Measurements from ENCODE around the gene ANKRD23. TPM values are rescaled to one million over a fixed set of nuclear protein-coding genes. Genes with fewer than 3 reads are reported as not detected.

Gene ANKRD23
- polyA plus RNA-seq, 2 donors: 1.2 to 5.0 TPM

DNA sequence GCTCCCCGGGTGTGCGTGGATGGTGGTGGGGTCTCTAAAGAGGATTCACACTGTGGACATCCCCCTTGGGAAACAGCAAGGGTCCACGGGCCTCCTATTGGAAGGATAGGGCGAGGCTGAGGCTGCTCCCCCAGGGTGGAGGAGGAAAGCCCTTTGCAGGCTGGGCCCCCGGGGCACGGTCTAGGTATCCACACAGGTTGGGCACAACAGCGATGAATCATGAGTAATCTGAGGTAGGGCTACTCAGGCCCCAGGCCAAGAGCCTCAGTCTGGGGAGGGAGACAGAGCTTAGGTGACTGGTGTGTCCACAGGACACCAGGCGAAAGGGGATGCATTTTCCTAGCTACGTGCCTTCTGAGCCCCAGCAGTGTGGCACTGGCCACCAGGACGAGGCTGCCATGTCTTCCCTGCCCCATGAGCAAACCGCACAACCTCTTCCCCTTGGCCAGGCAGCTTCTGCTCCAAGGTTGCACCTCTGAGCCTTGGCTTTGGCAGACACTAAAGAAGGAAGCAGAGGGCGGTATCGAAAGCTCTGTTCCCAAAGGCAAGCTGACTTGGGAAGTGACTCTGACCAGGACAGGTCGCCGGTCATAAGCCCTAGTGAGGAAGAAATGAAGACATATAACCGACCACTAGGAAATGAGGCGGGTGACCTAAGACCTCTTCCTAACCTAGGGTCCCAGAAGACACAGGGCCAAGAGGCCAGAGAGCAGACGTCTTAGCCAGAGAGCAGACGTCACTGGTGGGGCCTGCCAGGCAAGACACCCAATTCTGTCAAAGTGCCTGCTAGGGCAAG, 40.7 kb upstream of the ANKRD23 start:
- WGBS, 2 donors: 75 to 78% methylated on average over 19 of the region's 19 CpGs

DNA sequence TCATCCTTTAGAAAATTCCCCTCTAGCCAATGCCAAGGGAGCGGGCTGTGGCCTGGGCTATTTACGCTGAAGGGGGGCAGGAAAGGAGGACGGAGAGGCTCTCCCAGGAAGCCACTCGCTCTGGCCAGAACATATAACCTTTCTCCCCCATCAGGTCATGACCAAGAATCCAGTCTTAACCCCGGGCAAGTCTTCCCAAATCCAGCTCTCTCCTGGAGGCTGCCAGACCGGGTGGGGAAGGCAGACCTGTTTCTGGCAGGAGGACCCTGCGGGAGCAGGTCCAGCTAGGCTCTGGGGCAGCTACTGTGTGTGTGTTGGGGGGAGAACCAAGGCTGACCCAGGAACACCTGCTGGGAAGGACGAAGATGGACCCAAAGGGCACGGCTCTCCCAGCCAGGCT, 39.5 kb upstream of the ANKRD23 start:
- no peak overlapping the region for H3K4me3 ChIP-seq (ENCODE audit: low read depth in 1 of 2, low read length in 2 of 2)
- H3K27ac ChIP-seq (ENCODE audit: low read depth in 2 of 2, low read length in 1 of 2): peak overlapping the region; percentile 80 to 82
- H3K9me3 ChIP-seq (ENCODE audit: control insufficient read depth in 2 of 2, insufficient read depth in 1 of 2, low read depth in 1 of 2, low read length in 1 of 2): no peaks in the 10 kb centered on the region
- H3K4me1 ChIP-seq (ENCODE audit: control insufficient read depth in 2 of 2, insufficient read depth in 2 of 2, low read length in 1 of 2): peaks cover 13 to 46% of the 10 kb centered on the region in 2 donors
- WGBS, 2 donors: 57 to 67% methylated on average over 9 of the region's 9 CpGs
- no peaks in the 10 kb centered on the region for H3K27me3 ChIP-seq (ENCODE audit: control insufficient read depth in 1 of 2, insufficient read depth in 2 of 2, low read length in 2 of 2)
- no peaks in the 10 kb centered on the region for H3K36me3 ChIP-seq (ENCODE audit: control insufficient read depth in 2 of 2, insufficient read depth in 2 of 2, low read length in 1 of 2)

More for the DNA sequence above, 40.7 kb upstream of the ANKRD23 start:
- no peaks in the 10 kb centered on the region for H3K36me3 ChIP-seq (ENCODE audit: control insufficient read depth in 2 of 2, insufficient read depth in 2 of 2, low read length in 1 of 2)
- H3K4me3 ChIP-seq (ENCODE audit: low read depth in 1 of 2, low read length in 2 of 2): no peak overlapping the region
- H3K9me3 ChIP-seq (ENCODE audit: control insufficient read depth in 2 of 2, insufficient read depth in 1 of 2, low read depth in 1 of 2, low read length in 1 of 2): no peaks in the 10 kb centered on the region
- peaks cover 14 to 53% of the 10 kb centered on the region in 2 donors for H3K4me1 ChIP-seq (ENCODE audit: control insufficient read depth in 2 of 2, insufficient read depth in 2 of 2, low read length in 1 of 2)
- no peaks in the 10 kb centered on the region for H3K27me3 ChIP-seq (ENCODE audit: control insufficient read depth in 1 of 2, insufficient read depth in 2 of 2, low read length in 2 of 2)
- peak overlapping the region in 1 of 2 donors; percentile 15 for H3K27ac ChIP-seq (ENCODE audit: low read depth in 2 of 2, low read length in 1 of 2)

DNA sequence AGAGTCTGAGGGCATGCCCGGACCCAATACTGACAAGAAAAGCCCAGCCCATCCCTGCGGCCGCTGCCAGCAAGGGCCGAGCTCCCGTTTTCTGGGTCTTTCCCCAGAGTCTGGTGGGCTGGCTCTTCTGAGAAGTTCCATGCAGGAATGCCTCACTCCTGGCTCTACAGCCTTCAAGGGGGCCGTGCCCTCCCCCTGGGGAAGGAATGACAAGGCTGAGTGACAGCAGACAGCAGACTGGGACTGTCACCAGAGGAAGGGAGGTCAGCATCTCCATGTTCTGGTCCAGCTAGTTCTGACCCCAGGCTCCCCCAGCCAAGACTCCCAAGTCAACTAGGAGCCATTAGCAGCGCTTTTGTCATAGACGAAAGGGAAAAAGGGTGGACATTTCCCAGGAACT, 39.1 kb upstream of the ANKRD23 start:
- Histone ChIP-seq H3K27me3 (ENCODE audit: control insufficient read depth in 1 of 2, insufficient read depth in 2 of 2, low read length in 2 of 2) (no peaks in the 10 kb centered on the region), H3K27ac (ENCODE audit: low read depth in 2 of 2, low read length in 1 of 2) (peak overlapping the region; percentile 80 to 82), H3K4me1 (ENCODE audit: control insufficient read depth in 2 of 2, insufficient read depth in 2 of 2, low read length in 1 of 2) (peaks cover 11 to 44% of the 10 kb centered on the region in 2 donors), H3K4me3 (ENCODE audit: low read depth in 1 of 2, low read length in 2 of 2) (no peak overlapping the region), H3K9me3 (ENCODE audit: control insufficient read depth in 2 of 2, insufficient read depth in 1 of 2, low read depth in 1 of 2, low read length in 1 of 2) (no peaks in the 10 kb centered on the region), H3K36me3 (ENCODE audit: control insufficient read depth in 2 of 2, insufficient read depth in 2 of 2, low read length in 1 of 2) (no peaks in the 10 kb centered on the region)
- WGBS, 2 donors: 52 to 62% methylated on average over 8 of the region's 8 CpGs

DNA sequence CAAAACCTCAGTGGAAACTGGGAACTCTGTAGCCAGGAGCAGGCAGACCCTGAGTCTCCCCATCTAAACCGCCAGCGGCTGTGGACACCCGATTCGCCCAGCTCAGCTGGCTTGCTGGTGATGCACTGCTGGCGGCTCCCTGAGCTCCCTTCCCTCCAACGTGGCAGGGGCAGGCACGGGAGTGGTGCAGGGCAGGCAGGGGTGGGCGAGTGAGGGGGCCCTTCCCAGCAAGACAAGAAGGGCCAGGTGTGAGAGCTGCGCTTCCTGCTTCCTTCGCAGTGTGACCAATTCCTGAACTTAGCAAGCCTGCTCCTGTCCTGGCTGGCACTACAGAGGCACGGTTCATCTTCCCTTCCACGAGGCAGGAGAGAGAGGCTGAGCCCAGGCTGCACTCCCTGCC, 38.4 kb upstream of the ANKRD23 start:
- Histone ChIP-seq H3K9me3 (ENCODE audit: control insufficient read depth in 2 of 2, insufficient read depth in 1 of 2, low read depth in 1 of 2, low read length in 1 of 2) (no peaks in the 10 kb centered on the region), H3K36me3 (ENCODE audit: control insufficient read depth in 2 of 2, insufficient read depth in 2 of 2, low read length in 1 of 2) (no peaks in the 10 kb centered on the region), H3K27ac (ENCODE audit: low read depth in 2 of 2, low read length in 1 of 2) (peak overlapping the region; percentile 80 to 82), H3K4me3 (ENCODE audit: low read depth in 1 of 2, low read length in 2 of 2) (no peak overlapping the region), H3K4me1 (ENCODE audit: control insufficient read depth in 2 of 2, insufficient read depth in 2 of 2, low read length in 1 of 2) (peaks cover 11 to 42% of the 10 kb centered on the region in 2 donors), H3K27me3 (ENCODE audit: control insufficient read depth in 1 of 2, insufficient read depth in 2 of 2, low read length in 2 of 2) (no peaks in the 10 kb centered on the region)
- 45 to 55% methylated on average over 12 of the region's 12 CpGs for WGBS, 2 donors

DNA sequence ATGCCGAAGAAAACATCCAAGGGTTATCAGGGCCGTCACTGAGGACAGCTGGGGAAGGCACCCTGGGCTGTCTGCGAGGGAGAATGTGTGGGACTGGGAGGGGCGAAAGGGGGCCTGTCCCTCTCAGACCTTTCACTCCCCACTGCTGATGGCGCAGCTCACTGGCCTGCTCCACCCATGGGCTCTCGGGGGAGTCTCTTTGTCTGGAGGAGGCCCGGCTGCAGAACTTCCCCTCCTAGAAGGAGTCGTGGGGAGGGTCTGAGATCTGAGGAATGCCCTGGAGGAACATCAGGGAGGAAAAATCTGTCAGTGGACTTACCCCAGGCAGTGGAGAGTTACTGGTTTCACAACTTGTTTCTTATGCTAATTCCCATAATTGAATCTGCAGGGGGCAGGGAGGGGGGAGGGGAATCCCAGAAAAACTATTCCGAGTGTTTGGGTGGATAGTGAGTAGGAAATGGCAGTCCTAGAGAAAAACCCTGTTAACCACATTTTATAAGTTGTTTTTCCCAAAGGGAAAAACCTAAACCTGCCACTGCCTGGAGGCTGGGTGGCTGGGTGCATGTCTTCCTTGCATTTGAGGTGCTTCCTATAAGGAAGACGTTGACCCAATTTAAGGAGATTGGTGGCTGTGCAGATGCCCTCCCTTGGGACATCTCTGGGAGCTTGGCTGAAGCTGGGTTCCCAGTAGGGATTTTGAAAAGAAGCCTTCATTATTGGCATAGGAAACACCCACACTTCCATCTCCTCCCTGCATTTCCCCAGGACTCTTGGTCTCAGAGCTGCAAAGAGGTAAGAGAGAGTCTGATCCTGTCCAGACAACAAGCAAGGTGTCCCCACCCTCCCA, 37.8 kb upstream of the ANKRD23 start:
- H3K27me3 ChIP-seq (ENCODE audit: control insufficient read depth in 1 of 2, insufficient read depth in 2 of 2, low read length in 2 of 2): no peaks in the 10 kb centered on the region
- H3K4me1 ChIP-seq (ENCODE audit: control insufficient read depth in 2 of 2, insufficient read depth in 2 of 2, low read length in 1 of 2): peaks cover 10 to 38% of the 10 kb centered on the region in 2 donors
- peak overlapping the region; percentile 80 to 82 for H3K27ac ChIP-seq (ENCODE audit: low read depth in 2 of 2, low read length in 1 of 2)
- no peaks in the 10 kb centered on the region for H3K9me3 ChIP-seq (ENCODE audit: control insufficient read depth in 2 of 2, insufficient read depth in 1 of 2, low read depth in 1 of 2, low read length in 1 of 2)
- 53 to 64% methylated on average over 10 of the region's 10 CpGs for WGBS, 2 donors
- no peak overlapping the region for H3K4me3 ChIP-seq (ENCODE audit: low read depth in 1 of 2, low read length in 2 of 2)
- no peaks in the 10 kb centered on the region for H3K36me3 ChIP-seq (ENCODE audit: control insufficient read depth in 2 of 2, insufficient read depth in 2 of 2, low read length in 1 of 2)

DNA sequence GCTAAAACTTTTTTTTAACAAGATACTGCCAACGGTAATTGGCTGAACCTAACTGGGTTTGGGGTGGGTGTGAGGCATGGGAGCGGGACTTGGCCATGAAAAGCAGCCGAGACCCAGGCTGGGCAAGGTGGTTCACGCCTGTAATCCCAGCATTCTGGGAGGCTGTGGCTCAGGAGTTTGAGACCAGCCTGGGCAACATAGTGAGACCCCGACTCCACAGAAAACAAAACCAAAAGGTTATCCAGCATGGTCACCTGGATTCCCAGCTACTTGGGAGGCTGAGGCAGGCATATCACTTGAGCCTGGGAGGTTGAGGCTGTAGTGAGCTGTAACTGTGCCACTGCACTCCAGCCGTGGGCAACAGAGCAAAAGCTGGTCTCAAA, 37.1 kb upstream of the ANKRD23 start:
- no peaks in the 10 kb centered on the region for H3K27me3 ChIP-seq (ENCODE audit: control insufficient read depth in 1 of 2, insufficient read depth in 2 of 2, low read length in 2 of 2)
- no peak overlapping the region for H3K4me3 ChIP-seq (ENCODE audit: low read depth in 1 of 2, low read length in 2 of 2)
- H3K4me1 ChIP-seq (ENCODE audit: control insufficient read depth in 2 of 2, insufficient read depth in 2 of 2, low read length in 1 of 2): peaks cover 6 to 37% of the 10 kb centered on the region in 2 donors
- no peaks in the 10 kb centered on the region for H3K9me3 ChIP-seq (ENCODE audit: control insufficient read depth in 2 of 2, insufficient read depth in 1 of 2, low read depth in 1 of 2, low read length in 1 of 2)
- H3K27ac ChIP-seq (ENCODE audit: low read depth in 2 of 2, low read length in 1 of 2): no peak overlapping the region
- H3K36me3 ChIP-seq (ENCODE audit: control insufficient read depth in 2 of 2, insufficient read depth in 2 of 2, low read length in 1 of 2): no peaks in the 10 kb centered on the region
- 82 to 85% methylated on average over 6 of the region's 6 CpGs for WGBS, 2 donors

DNA sequence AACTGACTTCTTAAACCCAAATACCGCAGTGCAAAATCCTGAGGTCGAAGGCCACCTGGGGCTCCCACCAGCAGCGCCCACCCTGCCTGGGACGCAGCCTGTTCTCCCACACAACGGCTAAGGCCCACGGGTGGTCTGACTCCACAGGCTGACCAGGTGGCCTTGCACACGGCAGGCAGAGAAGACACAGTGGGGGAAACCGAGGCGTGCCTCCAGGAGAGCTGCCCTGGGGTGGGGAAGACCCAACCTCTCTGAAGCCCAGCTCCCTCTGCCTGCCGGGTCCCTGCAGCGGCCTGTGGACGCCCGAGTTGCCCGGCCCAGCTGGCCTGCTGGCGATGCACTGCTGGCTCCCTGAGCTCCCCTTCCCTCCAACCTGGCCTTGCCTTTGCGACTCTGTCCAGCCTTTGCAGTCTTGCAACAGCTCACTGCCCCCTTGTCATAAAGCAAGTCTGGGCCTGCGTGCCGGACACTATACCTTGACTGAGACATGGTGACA, 35.8 kb upstream of the ANKRD23 start:
- Histone ChIP-seq H3K36me3 (ENCODE audit: control insufficient read depth in 2 of 2, insufficient read depth in 2 of 2, low read length in 1 of 2) (no peaks in the 10 kb centered on the region), H3K4me1 (ENCODE audit: control insufficient read depth in 2 of 2, insufficient read depth in 2 of 2, low read length in 1 of 2) (peaks cover 4 to 34% of the 10 kb centered on the region in 2 donors), H3K4me3 (ENCODE audit: low read depth in 1 of 2, low read length in 2 of 2) (no peak overlapping the region), H3K27me3 (ENCODE audit: control insufficient read depth in 1 of 2, insufficient read depth in 2 of 2, low read length in 2 of 2) (no peaks in the 10 kb centered on the region), H3K27ac (ENCODE audit: low read depth in 2 of 2, low read length in 1 of 2) (no peak overlapping the region), H3K9me3 (ENCODE audit: control insufficient read depth in 2 of 2, insufficient read depth in 1 of 2, low read depth in 1 of 2, low read length in 1 of 2) (no peaks in the 10 kb centered on the region)
- WGBS, 2 donors: 92 to 94% methylated on average over 17 to 18 of the region's 18 CpGs

DNA sequence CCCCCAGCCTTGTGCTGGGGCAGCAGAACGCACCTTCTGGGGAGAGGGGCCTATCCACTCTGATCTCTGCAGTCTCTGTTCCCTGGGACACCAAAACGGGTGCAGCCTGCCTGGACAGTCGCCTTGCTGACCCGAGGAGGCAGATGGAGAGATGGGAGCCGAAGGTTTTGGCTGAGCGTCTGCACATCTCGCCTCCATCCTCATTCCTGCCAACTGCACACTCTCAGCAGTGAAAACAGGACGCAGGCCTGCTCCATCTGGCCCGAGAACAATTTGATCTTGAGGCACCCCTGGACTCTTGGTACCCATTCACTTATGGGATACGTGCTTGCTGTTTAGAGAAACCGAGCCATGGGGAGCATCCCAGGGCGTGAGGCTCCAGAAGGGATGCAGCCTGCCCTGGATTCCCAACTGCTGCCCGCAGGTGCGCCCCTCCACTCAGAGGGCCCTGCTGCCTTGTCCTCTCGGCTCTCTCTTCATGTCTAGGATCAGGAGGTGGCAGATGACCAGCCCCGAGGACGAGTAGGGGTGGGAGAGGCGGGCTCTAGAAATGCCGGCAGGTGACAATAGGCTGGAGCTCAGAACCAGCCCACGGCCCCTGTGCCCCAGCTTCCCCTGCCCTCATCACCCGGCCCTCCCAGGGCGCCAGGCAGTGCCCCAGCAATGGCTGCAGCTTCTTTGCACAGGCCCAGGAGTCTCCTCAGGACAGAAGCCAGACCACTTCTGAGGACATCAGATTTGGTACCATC, 35.1 kb upstream of the ANKRD23 start:
- H3K9me3 ChIP-seq (ENCODE audit: control insufficient read depth in 2 of 2, insufficient read depth in 1 of 2, low read depth in 1 of 2, low read length in 1 of 2): no peaks in the 10 kb centered on the region
- no peaks in the 10 kb centered on the region for H3K36me3 ChIP-seq (ENCODE audit: control insufficient read depth in 2 of 2, insufficient read depth in 2 of 2, low read length in 1 of 2)
- no peaks in the 10 kb centered on the region for H3K27me3 ChIP-seq (ENCODE audit: control insufficient read depth in 1 of 2, insufficient read depth in 2 of 2, low read length in 2 of 2)
- no peak overlapping the region for H3K4me3 ChIP-seq (ENCODE audit: low read depth in 1 of 2, low read length in 2 of 2)
- WGBS, 2 donors: 81 to 83% methylated on average over 22 of the region's 22 CpGs
- H3K4me1 ChIP-seq (ENCODE audit: control insufficient read depth in 2 of 2, insufficient read depth in 2 of 2, low read length in 1 of 2): peaks cover under 1 to 32% of the 10 kb centered on the region in 2 donors
- no peak overlapping the region for H3K27ac ChIP-seq (ENCODE audit: low read depth in 2 of 2, low read length in 1 of 2)

DNA sequence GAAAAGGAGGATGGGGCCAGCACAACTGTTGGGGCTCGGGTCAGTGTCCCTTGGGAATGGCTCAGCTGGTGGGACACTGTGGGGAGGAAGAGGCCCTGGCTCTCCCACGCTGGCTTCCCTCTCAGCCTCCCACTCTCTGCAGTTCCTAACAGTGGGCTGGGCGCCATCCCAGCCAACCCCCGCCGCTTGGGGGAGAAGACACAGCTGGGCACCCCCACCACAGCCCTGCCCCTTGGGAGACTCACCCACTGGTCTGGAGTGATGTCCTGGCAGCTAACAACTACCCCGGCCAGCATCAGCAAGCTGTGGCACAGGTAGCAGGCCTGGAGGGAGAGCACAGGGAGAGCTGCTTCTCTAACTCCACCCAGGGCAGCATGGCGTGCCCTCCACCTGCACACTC, 34.4 kb upstream of the ANKRD23 start:
- no peak overlapping the region for H3K27ac ChIP-seq (ENCODE audit: low read depth in 2 of 2, low read length in 1 of 2)
- no peaks in the 10 kb centered on the region for H3K27me3 ChIP-seq (ENCODE audit: control insufficient read depth in 1 of 2, insufficient read depth in 2 of 2, low read length in 2 of 2)
- H3K9me3 ChIP-seq (ENCODE audit: control insufficient read depth in 2 of 2, insufficient read depth in 1 of 2, low read depth in 1 of 2, low read length in 1 of 2): no peaks in the 10 kb centered on the region
- 51 to 59% methylated on average over 7 of the region's 7 CpGs for whole genome bisulfite sequencing, 2 donors
- no peak overlapping the region for H3K4me3 ChIP-seq (ENCODE audit: low read depth in 1 of 2, low read length in 2 of 2)
- H3K36me3 ChIP-seq (ENCODE audit: control insufficient read depth in 2 of 2, insufficient read depth in 2 of 2, low read length in 1 of 2): no peaks in the 10 kb centered on the region
- H3K4me1 ChIP-seq (ENCODE audit: control insufficient read depth in 2 of 2, insufficient read depth in 2 of 2, low read length in 1 of 2): peaks cover 3 to 30% of the 10 kb centered on the region in 2 donors

Measured in esophagus (tissue), 2 donors.